SK-N-SH (cell line): ENCODE data around the gene DAGLA. TPM values are rescaled to one million over a fixed set of nuclear protein-coding genes. Genes with fewer than 3 reads are reported as not detected.
"Not testable (repeated sequence)": the region's sequence is repeated elsewhere in the genome, so short reads cannot be mapped to it uniquely, and the experiment has no call there.

Experiments used
- CTCF ChIA-PET: fragments of 300-600, 350-600 bp; formaldehyde crosslinking; extraction: SDS; loops from one replicate; lab custom pipeline; 2021; lab: Yijun Ruan, JAX
- POLR2A ChIA-PET: fragments of 350-600 bp; sonication (Branson Sonifier 250); formaldehyde crosslinking; extraction: SDS; loops from one replicate; lab custom pipeline; 2020; ENCODE audit warnings: antibody characterized with exemption, inconsistent platforms; lab: Yijun Ruan, JAX
- DNase-seq: peaks from one replicate; pipeline ENCODE4 v3.0.0; 2012
- H2AFZ ChIP-seq: fragments of 200-600 bp; sonication (generic); 2 replicates; pipeline ENCODE4 v1.8.1; 2016; ENCODE audit warnings: antibody characterized with exemption, mild to moderate bottlenecking, low read depth
- H3F3A ChIP-seq: fragments of 200-600 bp; sonication (generic); replicated peaks from 2 replicates; pipeline ENCODE3; 2016; ENCODE audit warnings: antibody characterized with exemption, mild to moderate bottlenecking; ENCODE audit not compliant: insufficient read depth
- H3K27ac ChIP-seq, 2 experiments: fragments of 200-500 bp in 1 of 2; fragments of 200-600 bp in 1 of 2; sonication (Bioruptor generic) in 1 of 2; sonication (generic), shearing (Covaris generic) in 1 of 2; 2 replicates each; pipeline versions ENCODE4 v1.5.1 to v1.6.1; 2014 to 2016; ENCODE audit warnings: low read depth in 2 of 2, inconsistent platforms in 1 of 2, low read length in 1 of 2, mild to moderate bottlenecking in 1 of 2, mixed read lengths in 1 of 2
- H3K27me3 ChIP-seq: fragments of 200-600 bp; sonication (generic), shearing (Covaris generic); 2 replicates; pipeline ENCODE4 v1.6.1; 2016; ENCODE audit warnings: mixed run types; ENCODE audit not compliant: insufficient read depth
- H3K36me3 ChIP-seq, 2 experiments: fragments of 200-500 bp in 1 of 2; fragments of 200-600 bp in 1 of 2; sonication (Bioruptor generic) in 1 of 2; sonication (generic) in 1 of 2; replicated peaks in 1 of 2; 2 replicates each; pipeline versions ENCODE3 to v1.5.1; 2014 to 2016; ENCODE audit warnings: low read length in 1 of 2, mild to moderate bottlenecking in 1 of 2; ENCODE audit not compliant: insufficient read depth in 2 of 2, control insufficient read depth in 1 of 2
- H3K4me1 ChIP-seq, 2 experiments: fragments of 200-500 bp in 1 of 2; fragments of 200-600 bp in 1 of 2; sonication (Bioruptor generic) in 1 of 2; sonication (generic), shearing (Covaris generic) in 1 of 2; 2 replicates each; pipeline versions ENCODE4 v1.5.1 to v1.6.1; 2014 to 2016; ENCODE audit warnings: low read depth in 1 of 2, low read length in 1 of 2, mixed run types in 1 of 2; ENCODE audit not compliant: insufficient read depth in 2 of 2, control insufficient read depth in 1 of 2
- H3K4me2 ChIP-seq: fragments of 200-600 bp; sonication (generic), shearing (Covaris generic); 2 replicates; pipeline ENCODE4 v1.6.1; 2017; ENCODE audit warnings: mixed run types
- H3K4me3 ChIP-seq, 2 experiments: fragments of 200-500 bp in 1 of 2; fragments of 200-600 bp in 1 of 2; sonication (Bioruptor generic) in 1 of 2; sonication (generic), shearing (Covaris generic) in 1 of 2; 2 replicates each; pipeline versions ENCODE4 v1.5.1 to v1.8.1; 2014 to 2016; ENCODE audit warnings: low read depth in 2 of 2, inconsistent platforms in 1 of 2, low read length in 1 of 2, mild to moderate bottlenecking in 1 of 2, mixed read lengths in 1 of 2, moderate library complexity in 1 of 2
- H3K79me2 ChIP-seq: fragments of 200-600 bp; sonication (generic); 2 replicates; pipeline ENCODE4 v1.8.1; 2017; ENCODE audit warnings: mild to moderate bottlenecking; ENCODE audit not compliant: insufficient read depth
- H3K9ac ChIP-seq: fragments of 200-600 bp; sonication (generic); 2 replicates; pipeline ENCODE4 v1.6.1; 2017; ENCODE audit warnings: mixed run types
- H3K9me2 ChIP-seq: fragments of 200-600 bp; sonication (generic); 2 replicates; pipeline ENCODE4 v1.6.1; 2017; ENCODE audit warnings: mixed run types
- H3K9me3 ChIP-seq: fragments of 200-600 bp; sonication (generic); 2 replicates; pipeline ENCODE4 v1.6.1; 2017; ENCODE audit warnings: mixed run types, mild to moderate bottlenecking, moderate library complexity
- H4K20me1 ChIP-seq: fragments of 200-600 bp; sonication (generic); 2 replicates; pipeline ENCODE4 v1.6.1; 2017; ENCODE audit warnings: mild to moderate bottlenecking, mixed run types; ENCODE audit not compliant: insufficient read depth
- ELF1 ChIP-seq: IDR thresholded peaks from 2 replicates; pipeline ENCODE4 v1.4.0; 2012
- EZH2phosphoT487 ChIP-seq: fragments of 200-600 bp; sonication (generic); IDR thresholded peaks from 2 replicates; pipeline ENCODE4 v1.6.1; 2017; ENCODE audit warnings: low read depth, mixed run types, mild to moderate bottlenecking, antibody characterized with exemption, moderate library complexity, borderline replicate concordance
- FOXM1 ChIP-seq: IDR thresholded peaks from 2 replicates; pipeline ENCODE4 v1.4.0; 2012; ENCODE audit warnings: low read depth, mild to moderate bottlenecking
- GABPA ChIP-seq: IDR thresholded peaks from 2 replicates; pipeline ENCODE4 v1.4.0; 2012; ENCODE audit warnings: low read depth, mild to moderate bottlenecking
- GATA2 ChIP-seq: sonication (generic); formaldehyde crosslinking; IDR thresholded peaks from 2 replicates; pipeline ENCODE4 v1.5.0; 2020; ENCODE audit warnings: mild to moderate bottlenecking, missing genetic modification reagents
- JUND ChIP-seq: IDR thresholded peaks from 2 replicates; pipeline ENCODE4 v1.4.0; 2012
- MEF2A ChIP-seq: IDR thresholded peaks from 2 replicates; pipeline ENCODE4 v1.4.0; 2012; ENCODE audit warnings: low read depth, borderline replicate concordance
- RXRA ChIP-seq: IDR thresholded peaks from 2 replicates; pipeline ENCODE4 v1.4.0; 2012; ENCODE audit warnings: low read depth, mild to moderate bottlenecking, borderline replicate concordance
- TAF1 ChIP-seq: IDR thresholded peaks from 2 replicates; pipeline ENCODE4 v1.6.1; 2012; ENCODE audit warnings: low read depth, mild to moderate bottlenecking, low read length, moderate library complexity, borderline replicate concordance
- TCF12 ChIP-seq: IDR thresholded peaks from 2 replicates; pipeline ENCODE4 v1.4.0; 2012
- YY1 ChIP-seq: IDR thresholded peaks from 2 replicates; pipeline ENCODE4 v1.4.0; 2012; ENCODE audit warnings: low read depth, mild to moderate bottlenecking
- WGBS: methylation state at CpG from one replicate; pipeline ENCODE4 v1.1.6; 2017; ENCODE audit warnings: low lambda C conversion rate; 5-methylcytosine and 5-hydroxymethylcytosine counted together
- polyA plus RNA-seq, 3 experiments: library from polyadenylated mRNA; depleted of rRNA; stranded (reverse); fragments of >200 nt; gene quantifications; 2 replicates each; pipeline ENCODE4 v1.2.3, GENCODE V29; 2012
- TF ChIP-seq, protein P1 (sequence below): IDR thresholded peaks from 2 replicates; pipeline ENCODE4; 2012
- TF ChIP-seq, protein P2 (sequence below): IDR thresholded peaks from 2 replicates; pipeline ENCODE4 v1.4.0; 2012; ENCODE audit warnings: low read depth, borderline replicate concordance

DAGLA gene
- polyA plus RNA-seq, 1 of the 3 experiments (the other 2 are of a cell fraction), result 3.3 TPM

DNA sequence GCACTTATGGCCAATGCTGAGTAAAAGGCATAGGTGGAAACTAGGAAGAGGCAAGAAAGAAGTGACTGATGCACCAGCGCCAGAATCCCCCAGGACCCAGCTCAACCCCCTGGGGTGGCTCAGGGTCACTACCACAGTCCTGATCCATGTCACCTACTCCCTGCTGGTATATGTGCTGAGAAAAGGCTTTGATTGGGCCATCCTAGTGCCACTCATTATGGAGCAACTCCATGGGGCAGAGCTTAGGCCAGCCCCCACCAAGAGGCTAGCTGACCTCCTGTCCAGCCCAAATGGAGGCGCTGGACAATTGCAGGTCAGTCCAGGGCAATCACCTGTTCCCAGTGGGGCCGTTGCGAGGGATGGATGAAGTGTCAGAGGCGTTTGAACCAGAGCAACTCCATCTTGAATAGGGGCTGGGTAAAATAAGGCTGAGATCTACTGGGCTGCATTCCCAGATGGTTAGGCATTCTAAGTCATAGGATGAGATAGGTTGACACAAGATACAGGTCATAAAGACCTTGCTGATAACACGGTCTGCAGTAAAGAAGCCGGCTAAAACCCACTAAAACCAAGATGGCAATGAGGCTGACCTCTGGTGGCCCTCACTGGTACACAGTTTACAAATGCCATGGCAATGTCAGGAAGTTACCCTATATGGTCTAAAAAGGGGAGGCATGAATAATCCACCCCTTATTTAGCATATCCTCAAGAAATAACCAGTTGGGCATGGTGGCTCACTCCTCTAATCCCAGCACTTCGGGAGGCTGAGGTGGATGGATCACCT is 20.6 kb upstream of the DAGLA start:
- Histone ChIP-seq H3K9me3 (no peaks in the 10 kb centered on the region), H2AFZ (no peak overlapping the region), H3K4me2 (no peak overlapping the region), H3K9me2 (no peaks in the 10 kb centered on the region), H3K4me1 (no peaks in the 10 kb centered on the region), H3F3A (no peaks in the 10 kb centered on the region), H3K27ac (no peak overlapping the region), H3K79me2 (no peaks in the 10 kb centered on the region), H3K36me3 (no peaks in the 10 kb centered on the region), H3K4me3 (no peak overlapping the region), H3K27me3 (no peaks in the 10 kb centered on the region; the same call in 1 of the 2 replicates), H3K9ac (no peak overlapping the region), H4K20me1 (no peaks in the 10 kb centered on the region)
- DNase-seq, result no peak
- ChIA-PET POLR2A (no interaction called here), CTCF (interaction anchor here (0.8 to 1.4 kb wide), 7 partner anchors 8 to 74 kb away, joined by 3 to 7 read pairs (median 3); no protein-coding TSS in a partner anchor)
- 77% methylated on average over 8 of the region's 8 CpGs for WGBS
- TF ChIP-seq, protein P1, sequence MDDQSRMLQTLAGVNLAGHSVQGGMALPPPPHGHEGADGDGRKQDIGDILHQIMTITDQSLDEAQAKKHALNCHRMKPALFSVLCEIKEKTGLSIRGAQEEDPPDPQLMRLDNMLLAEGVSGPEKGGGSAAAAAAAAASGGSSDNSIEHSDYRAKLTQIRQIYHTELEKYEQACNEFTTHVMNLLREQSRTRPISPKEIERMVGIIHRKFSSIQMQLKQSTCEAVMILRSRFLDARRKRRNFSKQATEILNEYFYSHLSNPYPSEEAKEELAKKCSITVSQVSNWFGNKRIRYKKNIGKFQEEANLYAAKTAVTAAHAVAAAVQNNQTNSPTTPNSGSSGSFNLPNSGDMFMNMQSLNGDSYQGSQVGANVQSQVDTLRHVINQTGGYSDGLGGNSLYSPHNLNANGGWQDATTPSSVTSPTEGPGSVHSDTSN, result 0 out of 2 replicates have a peak, but pooled peaks have one; percentile 7
- TF ChIP-seq RXRA, result no peak
- no peak for TF ChIP-seq MEF2A
- no peak for TF ChIP-seq FOXM1
- no peak for TF ChIP-seq TAF1
- no peak for TF ChIP-seq ELF1

DNA sequence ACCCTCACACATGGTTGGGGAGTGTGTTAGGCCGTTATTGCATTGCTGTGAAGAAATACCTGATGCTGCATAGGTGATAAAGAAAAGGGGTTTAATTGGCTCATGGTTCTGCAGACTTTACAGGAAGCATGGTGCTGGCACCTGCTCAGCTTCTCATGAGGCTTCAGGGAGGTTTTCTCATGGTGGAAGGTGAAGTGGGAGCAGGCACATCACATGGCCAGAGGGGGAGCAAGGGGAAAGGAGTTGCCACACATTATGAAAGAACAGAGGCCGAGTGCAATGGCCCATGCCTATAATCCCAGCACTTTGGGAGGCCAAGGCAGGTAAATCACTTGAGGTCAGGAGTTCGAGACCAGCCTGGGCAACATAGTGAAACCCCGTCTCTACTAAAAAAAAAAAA is 19.2 kb upstream of the DAGLA start:
- H2AFZ ChIP-seq, H3F3A ChIP-seq, H3K9me3 ChIP-seq, H3K4me1 ChIP-seq, H4K20me1 ChIP-seq, H3K4me2 ChIP-seq, H3K27me3 ChIP-seq, DNase-seq, POLR2A ChIA-PET, H3K9ac ChIP-seq, H3K36me3 ChIP-seq, H3K9me2 ChIP-seq, H3K27ac ChIP-seq, H3K4me3 ChIP-seq, H3K79me2 ChIP-seq: not testable (repeated sequence)
- 47% methylated on average over 3 of the region's 4 CpGs for WGBS
- CTCF ChIA-PET, result interaction anchor here (0.8 to 1.2 kb wide), 3 partner anchors 10 to 34 kb away, joined by 3 to 4 read pairs (median 3); no protein-coding TSS in a partner anchor

DNA sequence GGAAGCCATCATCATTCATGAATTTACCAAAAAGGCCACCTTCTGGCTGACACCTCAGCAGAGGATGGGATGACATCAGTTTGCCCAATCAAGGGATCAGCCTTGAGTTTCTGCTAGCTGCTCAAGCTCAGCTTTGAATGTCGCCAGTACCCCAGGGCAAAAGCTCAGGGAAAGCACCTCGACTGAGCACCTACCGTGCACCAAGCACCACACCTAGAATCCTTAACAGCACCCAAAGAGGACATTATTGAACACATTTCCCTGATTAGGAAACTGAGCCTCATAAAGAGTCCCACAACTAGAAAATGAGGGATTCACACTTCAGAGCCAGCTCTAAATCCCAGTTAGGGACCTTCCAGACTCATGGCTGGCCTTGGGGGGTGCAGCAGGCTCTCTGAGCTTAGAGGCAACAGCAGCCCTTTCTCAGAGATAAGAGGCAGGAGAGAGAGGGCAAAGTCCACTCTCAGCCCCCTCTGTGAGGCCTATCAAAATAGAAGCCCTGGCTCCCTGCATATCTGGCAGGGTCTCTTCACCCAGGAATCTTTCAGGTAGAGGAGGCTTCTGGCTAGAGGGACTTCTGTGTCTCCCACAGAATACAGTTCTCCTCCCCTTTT is 13.4 kb upstream of the DAGLA start:
- WGBS, result 65% methylated on average over 3 of the region's 3 CpGs

More for the DNA sequence above, 13.4 kb upstream of the DAGLA start:
- Histone ChIP-seq H3K4me1 (no peaks in the 10 kb centered on the region), H3K4me2 (no peak overlapping the region), H2AFZ (no peak overlapping the region), H3K79me2 (no peaks in the 10 kb centered on the region), H3F3A (no peaks in the 10 kb centered on the region)
- POLR2A ChIA-PET, result no interaction called here
- TF ChIP-seq GATA2 (CRISPR knock-in tag) (no peak), GABPA (no peak), TAF1 (no peak), MEF2A (no peak), YY1 (no peak), EZH2phosphoT487 (no peak), TCF12 (no peak), JUND (no peak)
- TF ChIP-seq, protein P2, sequence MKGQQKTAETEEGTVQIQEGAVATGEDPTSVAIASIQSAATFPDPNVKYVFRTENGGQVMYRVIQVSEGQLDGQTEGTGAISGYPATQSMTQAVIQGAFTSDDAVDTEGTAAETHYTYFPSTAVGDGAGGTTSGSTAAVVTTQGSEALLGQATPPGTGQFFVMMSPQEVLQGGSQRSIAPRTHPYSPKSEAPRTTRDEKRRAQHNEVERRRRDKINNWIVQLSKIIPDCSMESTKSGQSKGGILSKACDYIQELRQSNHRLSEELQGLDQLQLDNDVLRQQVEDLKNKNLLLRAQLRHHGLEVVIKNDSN, result no peak
- TF ChIP-seq, protein P1, result no peak
- TF ChIP-seq, all 33 proteins: peak for 0
- H3K9me2 ChIP-seq, result no peaks in the 10 kb centered on the region
- CTCF ChIA-PET, result interaction anchor here (0.9 to 4.0 kb wide), 7 partner anchors 13 to 121 kb away, joined by 3 to 15 read pairs (median 3); no protein-coding TSS in a partner anchor
- no peaks in the 10 kb centered on the region for H4K20me1 ChIP-seq
- H3K9ac ChIP-seq, result no peak overlapping the region
- H3K36me3 ChIP-seq, result no peaks in the 10 kb centered on the region
- H3K9me3 ChIP-seq, result no peaks in the 10 kb centered on the region
- H3K27ac ChIP-seq, result no peak overlapping the region
- no peak overlapping the region for H3K4me3 ChIP-seq
- DNase-seq, result no peak
- H3K27me3 ChIP-seq, result peaks cover 9% of the 10 kb centered on the region
